Measurements from ENCODE around the gene AP3D1.
"Not testable (repeated sequence)": the region's sequence is repeated elsewhere in the genome, so short reads cannot be mapped to it uniquely, and the experiment has no call there.

AP3D1 gene

DNA sequence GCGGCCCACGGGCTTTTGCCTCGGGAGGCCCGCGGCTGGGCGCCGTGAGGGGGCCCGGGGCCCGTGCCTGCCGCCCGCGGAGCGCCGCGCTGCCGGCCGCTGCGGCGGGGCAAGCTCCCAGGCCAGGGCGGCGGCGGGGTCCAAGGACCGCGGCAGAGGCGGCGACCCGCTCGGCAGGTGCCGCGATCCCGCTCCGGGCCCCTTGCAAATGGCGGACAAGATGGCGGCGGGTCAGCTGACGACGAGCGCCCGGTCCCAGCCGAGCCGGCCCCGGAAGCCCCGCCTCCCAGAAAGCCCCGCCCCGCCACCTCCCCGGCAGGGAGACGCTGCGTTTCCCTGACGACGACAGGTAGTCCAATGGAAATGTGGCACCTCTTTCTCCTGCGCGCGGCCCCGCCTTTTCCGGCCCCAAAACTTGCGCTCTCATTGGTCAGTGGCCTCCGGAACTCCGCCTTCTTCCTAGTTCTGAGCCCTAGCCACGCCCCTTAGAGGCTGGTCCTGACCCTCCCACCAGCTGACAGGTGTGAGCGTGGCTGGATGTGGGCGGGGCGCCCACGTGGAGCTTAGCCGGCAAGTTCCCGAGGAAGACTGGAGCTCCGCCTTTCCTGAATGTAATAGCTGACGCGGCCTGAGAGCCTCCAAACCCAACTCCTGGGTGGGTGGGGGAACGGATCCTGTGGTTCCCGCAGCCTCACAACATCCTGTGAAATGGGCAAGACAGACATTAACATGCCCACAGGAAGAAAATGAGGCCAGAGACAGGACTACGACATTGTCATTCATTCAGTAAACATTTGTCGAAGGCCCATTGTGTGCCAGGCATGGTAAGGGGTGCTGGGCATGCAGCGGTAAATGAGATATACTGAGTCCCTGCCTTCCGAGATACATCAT lies at the start of gene AP3D1:
TSS of gene AP3D1 (minus strand) at position 228 of the 891 bp plus-strand sequence. CDS start 232 bp downstream, outside the sequence.
- DNase-seq: peak; percentile 100

DNA sequence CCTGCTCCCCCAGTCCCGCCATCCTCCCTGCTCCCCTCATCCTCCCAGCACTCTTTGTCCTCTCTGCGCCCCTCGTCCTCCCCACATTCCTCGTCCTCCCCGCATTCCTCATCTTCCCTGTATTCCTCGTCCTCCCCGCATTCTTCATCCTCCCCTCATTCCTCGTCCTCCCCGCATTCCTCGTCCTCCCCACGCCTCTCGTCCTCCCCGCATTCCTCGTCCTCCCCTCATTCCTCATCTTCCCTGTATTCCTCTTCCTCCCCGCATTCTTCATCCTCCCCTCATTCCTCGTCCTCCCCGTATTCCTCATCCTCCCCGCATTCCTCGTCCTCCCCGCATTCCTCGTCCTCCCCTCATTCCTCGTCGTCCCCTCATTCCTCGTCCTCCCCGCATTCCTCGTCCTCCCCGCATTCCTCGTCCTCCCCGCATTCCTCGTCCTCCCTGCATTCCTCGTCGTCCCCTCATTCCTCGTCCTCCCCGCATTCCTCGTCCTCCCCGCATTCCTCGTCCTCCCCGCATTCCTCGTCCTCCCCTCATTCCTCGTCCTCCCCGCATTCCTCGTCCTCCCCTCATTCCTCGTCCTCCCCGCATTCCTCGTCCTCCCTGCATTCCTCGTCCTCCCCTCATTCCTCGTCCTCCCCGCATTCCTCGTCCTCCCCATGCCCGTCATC lies 49.4 kb upstream of the AP3D1 start:
- not testable (repeated sequence) for DNase-seq

DNA sequence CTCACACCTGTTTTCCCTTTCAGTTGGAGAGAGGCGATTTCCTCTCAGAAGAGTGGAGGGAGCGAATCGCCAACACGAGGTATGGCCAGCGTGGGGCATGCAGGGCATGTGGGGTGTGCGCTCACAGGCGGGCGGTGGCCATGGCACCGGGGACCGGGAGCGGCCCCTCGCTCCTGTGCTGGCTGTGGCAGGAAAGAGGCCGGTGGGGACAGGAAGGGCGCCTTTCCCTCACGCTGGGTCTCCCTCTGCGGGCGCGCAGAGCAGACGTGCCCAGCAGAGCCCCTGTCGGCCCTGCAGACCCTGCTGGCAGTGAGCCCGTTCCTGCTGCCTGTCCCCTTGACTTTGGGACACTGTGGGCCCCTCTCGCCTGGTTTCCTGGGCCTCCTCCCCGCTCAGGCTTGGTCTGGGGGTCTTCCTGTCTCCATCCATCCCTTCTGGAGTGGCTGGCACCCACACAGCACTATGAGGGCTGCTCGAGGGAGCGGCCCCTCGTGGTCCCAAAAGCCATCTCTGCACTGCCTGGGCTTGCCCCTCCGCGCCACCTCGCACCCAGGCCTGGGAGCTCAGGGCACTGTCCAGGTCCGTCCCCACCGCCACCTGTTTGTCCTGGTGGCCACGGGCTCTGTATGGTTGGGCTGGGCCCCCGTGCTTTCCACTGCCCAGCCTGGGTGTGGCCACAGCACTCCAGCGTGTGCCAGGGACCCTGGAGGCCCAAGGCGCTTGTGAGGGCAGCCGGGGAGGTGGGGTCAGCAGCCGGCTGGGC lies 48.7 kb upstream of the AP3D1 start:
- DNase-seq: no peak

DNA sequence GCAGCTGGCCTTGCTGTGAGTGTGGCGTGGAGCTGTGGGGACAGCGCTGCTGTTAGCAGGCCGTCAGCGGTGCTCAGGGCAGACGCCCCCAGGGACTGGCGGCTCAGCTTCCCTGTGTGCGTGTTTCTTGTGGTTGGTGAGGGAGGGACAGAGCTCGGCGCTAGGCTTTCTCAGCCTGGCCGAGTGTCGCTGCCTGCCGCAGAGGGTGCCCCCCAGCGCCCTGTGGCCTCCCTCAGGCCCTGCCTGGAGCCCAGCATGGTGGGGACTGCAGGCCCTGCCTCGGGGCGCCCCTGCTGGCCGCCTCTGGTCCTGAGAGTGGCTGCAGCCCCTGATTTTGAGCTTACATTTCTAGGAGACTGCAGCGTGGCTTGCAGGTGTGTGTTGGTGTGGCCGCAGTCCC lies 47.8 kb upstream of the AP3D1 start:
- DNase-seq: no peak

DNA sequence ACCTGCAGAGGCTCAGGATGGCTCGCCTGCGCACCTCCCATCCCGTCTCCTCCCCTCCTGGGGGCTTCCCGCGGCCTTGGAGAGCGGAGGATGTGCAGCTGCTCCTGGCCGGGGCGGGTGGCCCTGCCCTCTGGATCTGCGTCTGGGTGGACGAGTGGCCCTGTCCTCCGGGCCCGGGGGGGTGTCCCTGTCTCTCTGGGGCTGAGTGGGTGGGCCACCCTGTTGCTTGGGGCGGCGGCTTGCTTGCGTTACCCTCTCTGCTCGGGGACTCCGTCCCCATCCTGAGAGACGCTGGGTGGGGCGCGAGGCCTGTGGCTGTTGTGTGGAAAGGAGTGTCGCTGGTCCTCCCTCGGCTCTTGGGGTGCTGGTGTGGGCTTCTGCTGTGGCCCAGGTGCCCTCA lies 47.0 kb upstream of the AP3D1 start:
- no peak for DNase-seq

DNA sequence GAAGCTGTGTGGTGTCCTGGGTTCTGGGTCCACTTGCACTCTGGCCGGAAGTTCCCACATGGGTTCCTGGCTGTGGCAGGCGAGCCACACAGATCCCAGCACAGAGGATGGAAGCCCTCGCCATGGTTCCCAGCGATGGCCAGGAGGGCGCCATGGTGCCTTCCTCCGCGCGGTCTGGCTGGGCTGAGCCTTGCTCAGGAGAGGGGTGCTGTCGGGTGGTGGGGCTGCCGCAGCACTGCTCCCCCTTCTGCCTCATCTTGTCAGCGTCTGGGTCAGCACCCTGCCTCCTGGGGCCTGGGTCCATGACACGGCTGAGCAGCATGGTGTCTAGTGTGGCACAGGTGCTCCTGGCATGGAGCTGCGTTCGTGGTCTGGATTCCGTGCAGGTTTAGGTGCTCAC lies 45.9 kb upstream of the AP3D1 start:
- no peak for DNase-seq

DNA sequence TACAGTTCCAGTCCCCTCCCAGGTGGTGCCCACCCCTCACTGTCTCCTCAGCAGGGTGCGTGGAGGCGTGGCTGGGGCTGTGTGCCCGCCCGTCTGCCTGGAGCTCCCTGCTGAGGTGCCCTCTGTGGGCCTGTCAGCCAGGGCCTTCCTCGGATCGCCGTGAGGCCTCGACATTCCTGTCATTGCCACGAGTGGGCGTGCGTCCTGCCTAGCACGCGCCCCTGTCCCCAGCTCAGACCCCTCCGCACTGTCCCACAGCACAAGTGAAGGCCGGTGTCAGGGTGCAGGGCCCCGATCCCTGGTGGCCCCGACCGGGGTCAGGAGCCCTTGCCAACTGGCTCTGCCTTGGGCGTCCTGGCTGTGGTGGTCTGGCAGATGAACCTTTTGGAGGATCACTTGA lies 44.5 kb upstream of the AP3D1 start:
- no peak for DNase-seq

DNA sequence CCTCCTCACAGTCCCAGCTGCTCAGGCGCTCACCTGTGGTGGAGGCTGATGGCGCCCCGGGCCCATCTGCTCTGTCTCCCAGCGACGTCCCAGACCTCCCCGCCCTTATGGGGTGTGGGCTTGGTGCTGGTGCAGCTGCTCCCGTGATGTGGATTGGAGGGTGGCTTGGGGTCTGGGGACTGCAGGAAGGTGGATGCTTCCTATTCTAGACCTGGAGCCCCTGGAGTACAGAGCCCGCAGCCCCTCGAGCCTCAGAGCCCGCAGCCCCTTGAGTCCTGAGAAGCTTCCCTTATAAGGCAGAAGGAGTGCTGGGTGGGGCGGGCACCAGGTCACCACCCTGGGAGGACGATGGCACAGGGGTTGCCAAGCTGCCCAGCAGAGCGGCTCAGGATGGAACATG lies 44.0 kb upstream of the AP3D1 start:
- DNase-seq: no peak

DNA sequence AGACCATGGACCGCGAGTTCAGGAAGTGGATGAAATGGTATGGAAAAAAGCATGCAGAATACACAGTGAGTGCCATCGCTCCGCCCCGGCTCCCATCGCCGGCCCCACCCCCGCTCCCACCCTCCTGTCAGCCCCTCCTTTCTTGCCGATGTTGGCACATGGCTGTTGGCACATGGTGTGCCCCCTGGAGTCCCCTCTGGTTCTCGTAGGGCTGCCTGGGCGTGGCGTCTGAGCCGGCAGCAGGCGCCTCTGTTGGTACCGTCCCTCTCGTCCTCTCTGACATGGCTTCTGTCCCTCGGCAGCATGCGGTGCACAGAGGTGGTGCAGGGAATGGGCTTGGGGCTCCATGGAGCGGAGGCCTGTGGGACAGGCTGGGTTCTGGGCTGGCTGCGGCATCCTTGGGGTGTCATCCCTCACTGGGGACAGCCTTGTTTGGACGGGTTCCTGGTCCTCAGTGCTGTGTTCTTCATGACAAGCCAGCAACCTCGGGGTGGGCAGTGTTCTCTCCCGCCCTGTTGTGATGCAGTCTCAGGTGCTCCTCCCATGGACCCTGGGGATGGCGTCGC lies 43.2 kb upstream of the AP3D1 start:
- DNase-seq: no peak

DNA sequence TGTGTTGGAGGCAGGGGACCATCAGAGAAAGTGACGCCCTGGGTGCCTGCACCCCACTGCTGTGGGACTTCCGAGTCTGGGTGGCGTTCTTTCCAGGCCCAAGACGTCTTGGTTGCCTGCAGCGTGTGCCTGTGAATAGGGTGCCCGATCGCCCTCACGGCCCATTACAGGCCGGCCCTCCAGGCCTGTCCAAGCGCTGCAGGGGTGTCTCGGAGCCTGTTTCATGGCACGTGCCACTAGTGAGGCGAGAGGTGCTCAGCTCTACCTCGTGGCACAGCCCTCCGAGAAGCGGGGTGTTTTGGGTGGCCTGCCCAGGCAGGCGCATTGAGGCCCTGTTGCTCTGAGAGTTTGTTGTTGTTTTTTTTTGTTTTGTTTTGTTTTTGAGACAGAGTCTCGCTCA lies 42.4 kb upstream of the AP3D1 start:
- no peak for DNase-seq

DNA sequence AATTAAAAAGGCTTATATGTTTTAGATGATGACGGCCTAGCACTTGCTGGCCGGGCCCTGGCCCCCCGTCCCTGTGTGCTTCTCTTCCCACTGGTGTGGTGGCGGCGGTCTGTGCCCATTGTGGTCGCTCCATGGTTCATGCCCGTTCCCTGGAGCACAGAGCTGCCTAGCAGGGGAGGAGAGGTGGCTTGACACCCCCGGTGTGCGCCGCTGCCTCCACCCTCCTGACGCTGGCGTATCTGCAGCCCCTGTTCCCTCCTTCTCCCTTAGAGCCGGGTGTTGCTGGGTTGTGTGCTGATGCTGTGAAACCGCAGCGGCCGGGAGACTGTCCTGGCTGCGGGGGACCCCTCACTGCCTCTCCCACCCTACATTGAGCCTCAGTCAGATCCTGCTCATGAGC lies 41.5 kb upstream of the AP3D1 start:
- DNase-seq: no peak

DNA sequence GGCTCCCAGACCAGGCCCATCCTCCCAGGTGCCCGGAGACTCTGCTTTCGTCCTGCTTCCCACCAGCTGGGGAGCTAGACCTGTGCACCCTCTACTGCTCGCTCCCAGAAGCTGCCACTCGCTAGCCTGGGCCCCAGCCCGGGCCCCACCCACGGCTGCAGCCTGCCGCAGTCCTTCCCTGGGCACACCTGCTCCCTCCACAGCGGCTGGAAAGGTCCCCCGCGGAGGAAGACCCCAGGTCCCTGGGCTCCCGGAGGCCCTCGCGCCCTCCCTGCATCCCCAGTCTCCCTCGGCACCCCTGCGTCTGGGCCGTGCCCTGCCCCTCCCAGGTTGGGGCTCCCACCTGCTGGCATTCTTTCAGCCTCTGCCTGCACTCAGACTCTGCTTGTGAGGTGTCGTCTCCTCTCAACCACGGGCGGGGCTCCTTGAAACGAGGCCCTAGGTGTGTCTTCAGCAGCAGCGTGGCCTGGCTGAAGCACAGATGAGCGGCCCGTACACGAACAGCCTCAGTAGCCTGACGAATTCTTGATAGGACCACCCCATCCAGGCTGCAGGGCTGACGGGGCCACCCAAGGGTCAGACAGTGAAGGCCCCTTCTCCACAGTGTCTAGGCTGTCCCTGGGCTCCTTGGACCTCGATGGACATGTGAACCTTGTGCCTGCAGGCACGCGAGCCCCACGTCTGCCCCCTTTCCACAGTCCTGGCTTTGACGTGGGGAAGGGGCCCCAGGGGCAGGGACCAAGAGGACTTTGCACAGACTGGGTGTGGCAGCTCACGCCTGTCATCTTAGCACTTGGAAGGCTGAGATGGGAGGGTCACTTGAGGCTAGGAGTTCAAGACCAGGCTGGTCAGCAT lies 40.3 kb upstream of the AP3D1 start:
- DNase-seq: no peak

DNA sequence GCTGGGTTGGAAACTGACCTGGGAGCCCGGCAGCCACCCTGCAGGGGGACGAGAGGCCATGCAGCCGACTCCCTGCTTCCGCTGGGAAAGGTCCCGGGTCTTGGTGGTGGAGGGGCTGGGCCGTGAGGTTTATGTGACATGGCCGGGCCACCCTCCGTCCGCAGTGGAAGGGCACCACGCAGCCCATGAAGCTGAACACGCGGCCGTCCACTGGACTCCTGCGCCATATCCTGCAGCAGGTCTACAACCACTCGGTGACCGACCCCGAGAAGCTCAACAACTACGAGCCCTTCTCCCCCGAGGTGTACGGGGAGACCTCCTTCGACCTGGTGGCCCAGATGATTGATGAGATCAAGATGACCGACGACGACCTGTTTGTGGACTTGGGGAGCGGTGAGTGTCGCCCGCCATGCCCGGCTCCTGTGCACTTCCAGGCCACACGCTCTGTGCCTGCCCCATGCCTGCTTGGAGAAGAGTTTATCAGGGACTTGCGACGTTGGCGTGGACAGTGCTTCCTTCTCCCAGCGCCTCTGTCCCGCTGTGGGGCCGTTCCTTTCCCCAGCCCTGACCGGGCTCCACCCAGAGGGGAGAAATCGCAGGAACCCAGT lies 39.6 kb upstream of the AP3D1 start:
- DNase-seq: no peak

DNA sequence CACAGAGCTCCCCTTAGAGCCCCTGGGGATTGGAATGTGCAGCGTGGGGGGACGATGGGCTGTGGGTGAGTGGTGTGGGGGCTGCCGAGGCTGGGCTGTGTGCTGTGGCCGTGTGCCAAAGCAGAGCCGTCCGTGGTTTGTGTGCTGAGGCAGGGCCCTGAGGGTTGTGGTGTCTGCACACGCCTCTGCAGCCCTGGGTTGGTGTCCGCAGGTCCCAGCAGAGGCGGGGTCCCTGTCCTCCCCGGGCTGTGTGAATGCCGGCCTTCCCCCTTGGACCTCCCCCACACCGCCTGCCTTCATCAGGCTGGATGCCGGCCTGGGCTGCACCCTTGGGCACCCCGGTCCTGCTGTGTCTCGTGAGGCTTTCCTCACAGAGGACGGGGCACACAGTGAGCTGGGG lies 38.5 kb upstream of the AP3D1 start:
- no peak for DNase-seq

DNA sequence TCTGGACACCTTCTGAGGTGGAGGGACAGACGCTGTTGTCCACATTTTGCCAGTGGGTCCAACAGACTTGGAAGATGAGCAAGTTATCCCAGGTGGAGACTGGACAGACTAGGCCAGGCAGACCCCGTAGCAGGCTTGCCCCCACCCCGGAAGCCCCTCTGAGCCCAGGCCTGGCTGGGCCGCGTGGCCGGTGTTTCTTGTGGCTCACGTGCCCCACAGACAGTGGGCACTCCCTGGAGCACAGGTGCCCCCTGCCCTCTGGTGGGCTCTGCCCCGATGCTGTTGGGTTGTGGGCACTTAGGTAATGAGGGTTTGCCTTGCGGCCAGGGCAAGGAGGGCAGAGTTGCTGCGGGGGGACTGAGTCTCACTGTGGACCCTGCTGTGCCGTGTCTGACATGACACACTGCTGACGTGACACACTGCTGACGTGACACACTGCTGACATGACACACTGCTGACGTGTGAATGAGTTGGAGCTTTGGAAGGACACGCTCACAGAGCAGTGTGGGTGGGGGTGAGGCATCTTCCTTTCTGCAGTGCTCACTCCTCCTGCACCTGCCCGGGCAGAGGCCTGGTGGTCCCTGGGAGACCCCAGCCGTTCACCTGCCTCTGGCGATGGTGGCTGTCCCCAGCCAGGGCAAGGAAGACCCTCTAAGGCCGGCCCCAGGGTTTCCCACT lies 37.5 kb upstream of the AP3D1 start:
- no peak for DNase-seq

DNA sequence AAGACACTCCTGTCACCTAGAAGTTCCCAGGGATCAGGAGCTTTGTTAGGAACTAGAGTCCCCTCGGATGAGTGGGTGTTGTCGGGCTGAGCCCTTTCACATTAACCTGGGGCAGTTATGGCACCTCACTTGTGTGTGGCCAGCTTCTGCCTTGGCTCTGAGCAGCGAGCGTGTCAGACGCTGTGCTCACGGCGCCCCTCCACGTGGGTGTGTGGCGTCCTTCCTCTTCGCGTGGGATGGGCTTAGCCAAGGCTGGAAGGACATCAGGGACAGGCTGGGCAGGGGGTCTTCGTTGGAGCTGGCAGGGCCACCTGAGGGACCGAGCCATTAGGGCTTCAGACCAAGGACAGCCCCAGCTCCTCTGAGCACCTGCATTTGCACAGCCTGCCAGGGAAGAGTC lies 35.8 kb upstream of the AP3D1 start:
- DNase-seq: no peak

DNA sequence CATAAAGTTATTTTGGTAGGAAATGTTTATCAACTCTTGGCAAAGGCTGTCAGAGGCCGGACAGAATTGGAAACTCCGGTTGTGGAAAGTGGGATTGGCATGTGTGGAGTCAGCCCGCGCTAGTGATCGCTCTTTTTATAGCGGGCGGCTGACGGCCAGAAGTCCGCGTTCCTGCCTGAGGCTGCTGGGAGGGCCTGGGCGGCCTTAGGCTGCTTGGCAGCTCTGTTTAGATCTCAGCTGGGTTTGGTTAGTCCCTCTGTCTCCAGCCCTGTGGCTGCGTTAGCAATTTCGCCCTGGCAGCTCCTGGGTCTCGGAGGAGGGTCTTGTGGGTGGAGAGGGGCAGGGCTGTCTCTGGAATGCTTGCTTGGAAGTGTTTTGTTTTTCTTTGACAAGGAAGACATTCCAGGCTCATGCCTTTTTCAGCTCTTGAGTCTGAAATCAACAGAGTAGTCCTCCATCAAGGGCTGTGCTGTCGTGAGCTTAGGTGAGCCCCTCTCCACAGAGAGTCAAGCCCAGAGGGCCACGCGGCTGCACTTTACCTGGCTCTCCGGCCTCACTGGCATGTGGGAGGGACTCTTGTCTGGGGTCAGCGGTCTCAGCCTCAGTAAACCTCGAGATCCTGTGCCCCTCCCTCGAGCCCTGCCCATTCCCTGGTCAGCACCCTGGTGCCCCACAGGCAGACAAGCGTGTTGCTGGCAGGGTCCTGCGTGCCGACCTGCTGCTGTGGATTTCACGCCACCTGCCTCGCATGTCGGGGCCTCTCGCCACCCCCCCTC lies 34.9 kb upstream of the AP3D1 start:
- DNase-seq: no peak

DNA sequence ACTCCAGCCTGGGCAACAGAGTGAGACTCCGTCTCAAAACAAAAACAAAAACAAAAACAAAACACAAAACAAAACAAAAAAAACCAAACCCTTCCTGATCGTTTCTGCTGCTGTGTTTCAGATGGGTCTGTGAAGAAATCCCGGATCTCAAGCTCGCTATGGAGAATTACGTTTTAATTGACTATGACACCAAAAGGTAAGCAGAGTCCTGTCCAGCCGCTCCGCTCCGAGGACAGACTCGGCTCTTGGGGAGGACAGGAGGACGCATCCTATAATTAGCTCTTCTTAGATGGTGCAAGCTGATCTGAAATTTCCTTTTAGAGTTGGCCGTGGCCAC lies 34.3 kb upstream of the AP3D1 start:
- no peak for DNase-seq

DNA sequence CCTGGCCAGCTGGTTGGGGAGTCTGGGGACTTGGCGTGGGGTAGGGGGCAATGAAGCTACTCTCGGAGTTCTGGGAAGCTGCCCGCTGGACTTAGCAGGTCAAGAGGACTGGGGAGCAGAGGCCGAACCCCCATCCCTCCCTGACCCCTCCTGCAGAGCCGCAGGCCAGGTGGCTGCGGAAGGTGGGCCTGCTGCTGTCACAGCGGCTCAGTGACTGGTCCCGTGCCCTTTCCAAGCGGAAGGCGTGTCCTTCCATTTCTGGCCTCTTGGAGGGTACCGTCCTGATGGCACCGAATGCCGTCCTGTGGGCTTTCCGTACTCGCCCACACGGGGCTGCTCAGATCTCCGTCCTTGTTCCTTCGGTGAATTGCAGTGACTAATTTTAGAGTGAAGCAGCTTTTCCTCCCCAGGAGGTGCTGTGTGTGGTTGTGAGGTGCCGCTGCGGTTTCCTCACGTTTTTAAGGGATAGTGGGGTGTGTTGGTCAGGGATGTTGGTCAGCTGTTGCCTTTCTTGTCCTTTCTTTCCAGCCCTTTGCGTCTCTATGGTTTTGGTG lies 33.1 kb upstream of the AP3D1 start:
- DNase-seq: no peak

DNA sequence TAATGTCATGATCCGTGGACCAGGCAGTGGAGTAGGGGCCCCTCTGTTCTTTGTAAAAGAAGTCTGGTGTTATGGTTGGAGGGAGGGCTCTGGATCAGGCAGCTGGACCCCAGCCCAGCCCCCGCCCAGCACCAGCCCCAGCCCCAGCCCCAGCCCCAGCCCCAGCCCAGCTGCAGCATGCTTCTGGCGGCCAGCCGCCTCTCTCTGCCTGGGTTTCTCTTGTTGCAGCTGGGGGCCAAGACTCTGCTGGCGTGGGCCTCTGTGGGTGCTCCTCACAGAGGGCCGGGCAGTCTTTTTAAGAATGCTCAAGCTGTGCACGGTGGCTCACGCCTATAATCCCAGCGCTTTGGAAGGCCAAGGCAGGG lies 30.2 kb upstream of the AP3D1 start:
- no peak for DNase-seq
